ENCODE data around the gene ITPK1.

- TF ChIP-seq CTCF (IDR thresholded peaks at IDR 0.05; ENCODE audit: extremely low read depth in 1 of 2, insufficient read depth in 1 of 2, low read depth in 1 of 2, low read length in 2 of 2) (no peak), POLR2A (IDR thresholded peaks at IDR 0.05; ENCODE audit: low read depth, low read length) (no peak), EZH2 (IDR thresholded peaks at IDR 0.05; ENCODE audit: borderline replicate concordance, low read depth, low read length, severe bottlenecking) (no peak)
These were observed 65.0 kb downstream of the ITPK1 start for GRCh38 chr14:93050761-93051160.
